Stimulated activated CD4-positive, alpha-beta T cell treated with anti-CD3 and anti-CD28 coated beads, Interleukin-4, amount 100 ng/mL, for 48 hours (primary cell): ENCODE data around the gene NPAS4.
A peak's percentile ranks its signal among the peaks of the same experiment; 100 is the strongest.
"Not testable (repeated sequence)": the region's sequence is repeated elsewhere in the genome, so short reads cannot be mapped to it uniquely, and the experiment has no call there.

Experiments
- DNase-seq, 2 donors: peaks; one replicate each; pipeline ENCODE4 v3.0.0-alpha.2; 2020; ENCODE audit warnings: low read depth in 2 of 2

The NPAS4 gene

DNA sequence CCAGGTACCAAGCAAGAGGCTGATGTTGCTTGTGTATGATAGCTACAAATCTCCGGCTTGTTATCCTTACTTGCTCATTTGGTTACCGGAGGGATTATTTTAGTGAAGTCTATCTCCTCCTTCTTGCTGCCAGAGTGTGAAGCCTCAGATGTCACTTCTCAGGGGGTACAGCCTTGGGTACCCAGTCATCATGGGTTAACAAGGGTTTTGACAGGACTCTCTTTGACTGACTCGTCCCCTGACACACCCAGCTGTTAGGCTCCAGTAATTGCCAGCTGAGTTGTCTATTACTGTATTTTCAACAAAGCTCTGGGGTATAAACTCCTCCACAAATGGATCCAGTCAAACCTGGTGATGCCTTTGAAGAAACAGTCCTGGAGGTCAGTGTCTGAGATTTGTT lies 34.0 kb downstream of the NPAS4 start:
- DNase-seq, result no peak

DNA sequence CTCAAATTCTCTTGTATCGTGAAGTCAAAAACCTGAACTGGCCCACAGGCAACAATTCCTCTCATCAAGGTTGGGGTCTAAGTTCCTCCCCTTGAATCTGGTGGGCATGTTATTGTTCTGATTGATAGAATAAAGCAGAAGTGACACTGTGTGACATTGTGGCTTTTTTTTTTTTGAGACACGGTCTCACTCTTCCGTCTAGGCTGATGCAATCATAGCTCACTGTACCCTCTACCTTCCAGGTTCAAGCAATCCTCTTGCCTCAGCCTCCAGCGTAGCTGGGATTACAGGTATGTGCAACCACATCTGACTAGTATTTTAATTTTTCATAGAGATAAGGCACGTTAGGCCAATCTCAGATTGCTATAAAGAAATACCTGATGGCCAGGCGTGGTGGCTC lies 37.0 kb downstream of the NPAS4 start:
- no peak for DNase-seq

DNA sequence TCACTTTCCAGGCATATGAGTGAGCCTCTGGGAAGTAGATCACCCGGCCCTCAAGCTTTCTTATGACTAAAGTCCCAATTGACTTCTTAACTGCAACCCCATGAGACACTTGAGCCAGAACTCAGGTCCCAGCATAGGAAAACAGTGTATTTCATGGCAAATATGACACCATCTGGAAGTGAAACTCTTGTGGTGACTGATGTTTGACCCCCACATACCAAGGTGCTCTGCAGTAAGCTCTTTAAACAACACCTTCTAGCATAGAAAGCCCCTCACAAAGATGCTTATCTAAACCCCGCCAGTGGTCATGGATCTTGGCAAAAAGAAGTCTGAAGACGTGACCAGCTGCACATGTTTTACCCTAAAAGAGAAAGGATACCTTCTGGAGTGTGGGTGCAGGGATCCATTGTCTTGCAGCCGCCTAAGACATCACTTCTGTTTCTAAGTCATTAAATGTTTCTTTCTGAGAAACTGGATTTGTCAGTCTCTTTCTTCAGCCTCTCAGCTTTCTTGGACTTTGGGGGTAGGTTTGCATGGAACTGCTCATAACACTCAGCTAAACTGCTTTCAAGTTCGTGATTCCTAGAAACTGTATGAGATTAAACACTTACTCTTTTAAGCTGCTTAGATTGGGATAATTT lies 38.4 kb downstream of the NPAS4 start:
- no peak for DNase-seq

DNA sequence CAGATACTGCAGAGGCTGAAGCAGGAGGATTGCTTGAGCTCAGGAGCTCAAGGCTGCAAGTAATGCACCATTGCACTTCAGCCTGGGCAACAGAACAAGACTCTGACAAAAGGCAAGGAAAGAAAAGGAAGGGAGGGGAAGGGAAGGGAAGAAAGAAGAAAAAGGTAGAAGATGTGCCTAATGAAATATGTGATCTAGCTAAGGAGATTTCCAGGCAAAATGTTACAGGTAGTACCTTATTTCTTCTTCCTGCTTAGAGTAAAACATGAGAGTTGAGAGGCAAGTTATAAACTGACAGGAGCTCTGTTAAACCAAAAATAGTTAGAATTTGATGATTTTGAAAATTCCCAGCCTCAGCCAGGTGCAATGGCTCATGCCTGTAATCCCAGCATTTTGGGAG lies 41.2 kb downstream of the NPAS4 start:
- DNase-seq, result no peak

DNA sequence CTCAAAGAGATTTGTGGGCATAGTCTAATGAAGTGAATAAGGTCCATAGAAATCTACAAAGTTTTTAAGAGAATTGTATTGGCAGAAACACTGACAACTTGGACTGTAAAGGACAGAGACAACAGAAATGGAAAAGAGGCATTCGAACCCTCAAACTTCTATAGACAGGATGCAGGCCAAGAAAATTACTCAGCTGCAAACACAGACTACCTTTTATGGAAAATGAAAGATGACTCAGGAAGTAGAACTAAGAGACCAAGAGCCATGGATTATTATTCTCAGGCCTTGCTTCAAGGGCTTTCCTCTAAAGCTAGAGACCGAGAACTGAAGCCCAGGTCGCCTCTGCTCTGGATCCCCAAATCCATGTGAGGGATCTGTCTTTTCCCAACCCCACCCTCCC lies 42.1 kb downstream of the NPAS4 start:
- DNase-seq, result no peak

DNA sequence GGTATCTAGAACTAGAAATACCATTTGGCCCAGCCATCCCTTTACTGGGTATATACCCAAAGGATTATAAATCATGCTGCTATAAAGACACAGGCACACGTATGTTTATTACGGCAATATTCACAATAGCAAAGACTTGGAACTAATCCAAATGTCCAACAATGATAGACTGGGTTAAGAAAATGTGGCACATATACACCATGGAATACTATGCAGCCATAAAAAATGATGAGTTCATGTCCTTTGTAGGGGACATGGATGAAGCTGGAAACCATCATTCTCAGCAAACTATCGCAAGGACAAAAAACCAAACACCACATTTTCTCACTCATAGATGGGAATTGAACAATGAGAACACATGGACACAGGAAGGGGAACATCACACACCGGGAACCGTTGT lies 43.3 kb downstream of the NPAS4 start:
- not testable (repeated sequence) for DNase-seq

DNA sequence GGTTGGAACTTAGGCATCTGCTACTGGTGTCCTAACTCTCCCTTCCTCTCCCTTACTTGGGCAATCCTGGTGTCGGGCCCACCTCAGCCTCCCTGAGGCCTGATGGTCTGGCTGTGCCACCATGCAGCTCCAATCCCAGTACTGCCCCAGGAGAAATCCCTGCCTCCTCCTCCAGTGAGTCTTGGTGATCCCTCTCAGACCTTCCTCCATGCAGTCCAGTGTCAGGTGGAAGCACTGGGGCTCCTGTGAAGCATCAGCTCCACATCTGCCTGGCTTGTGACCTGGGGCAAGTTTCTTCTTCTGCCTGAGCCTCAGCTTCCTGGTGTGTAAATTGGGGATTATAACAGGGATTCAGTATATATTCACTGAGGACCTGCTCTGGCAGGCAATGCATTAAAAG lies 44.1 kb downstream of the NPAS4 start:
- no peak for DNase-seq

DNA sequence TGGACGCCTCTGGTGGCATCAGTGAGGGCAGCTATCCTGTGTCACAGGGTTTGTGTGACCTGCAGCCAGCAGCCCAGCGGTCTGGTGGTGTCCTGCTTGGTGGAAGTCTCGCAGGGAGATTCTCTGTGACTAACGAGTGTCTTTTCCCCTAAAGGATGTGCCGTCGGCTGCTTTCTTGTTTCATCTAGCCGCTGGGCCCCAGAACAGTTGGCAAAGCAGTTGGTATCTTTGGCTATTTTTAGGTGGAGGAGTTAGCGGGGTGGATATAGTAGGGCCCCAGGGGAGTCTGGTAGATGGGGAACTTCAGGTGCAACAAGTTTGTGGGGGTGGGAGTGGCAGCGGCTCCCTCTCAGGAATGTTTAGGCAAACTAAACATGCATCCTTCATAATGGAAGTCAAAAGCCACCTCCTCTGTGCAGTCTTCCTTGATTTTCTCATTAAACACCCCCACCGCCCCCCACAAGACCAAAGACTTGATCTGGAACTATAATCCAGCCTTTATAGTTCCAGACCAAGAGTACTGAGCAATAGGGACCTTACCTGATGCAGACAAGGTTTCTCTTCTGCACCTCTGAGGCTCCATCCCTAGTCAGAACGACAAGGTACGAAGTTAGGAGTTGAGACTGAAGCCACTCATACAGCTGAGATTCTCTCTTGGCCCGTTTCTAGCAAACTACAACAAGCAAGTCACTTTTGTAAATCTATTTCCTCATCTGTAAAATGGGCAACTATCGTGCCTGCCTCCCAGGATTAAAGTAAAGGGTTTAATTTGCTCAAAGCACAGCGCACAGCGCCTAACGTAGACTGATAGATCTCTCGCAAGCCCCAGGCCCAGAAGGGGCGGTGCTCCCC lies 44.8 kb downstream of the NPAS4 start:
- DNase-seq, result no peak

DNA sequence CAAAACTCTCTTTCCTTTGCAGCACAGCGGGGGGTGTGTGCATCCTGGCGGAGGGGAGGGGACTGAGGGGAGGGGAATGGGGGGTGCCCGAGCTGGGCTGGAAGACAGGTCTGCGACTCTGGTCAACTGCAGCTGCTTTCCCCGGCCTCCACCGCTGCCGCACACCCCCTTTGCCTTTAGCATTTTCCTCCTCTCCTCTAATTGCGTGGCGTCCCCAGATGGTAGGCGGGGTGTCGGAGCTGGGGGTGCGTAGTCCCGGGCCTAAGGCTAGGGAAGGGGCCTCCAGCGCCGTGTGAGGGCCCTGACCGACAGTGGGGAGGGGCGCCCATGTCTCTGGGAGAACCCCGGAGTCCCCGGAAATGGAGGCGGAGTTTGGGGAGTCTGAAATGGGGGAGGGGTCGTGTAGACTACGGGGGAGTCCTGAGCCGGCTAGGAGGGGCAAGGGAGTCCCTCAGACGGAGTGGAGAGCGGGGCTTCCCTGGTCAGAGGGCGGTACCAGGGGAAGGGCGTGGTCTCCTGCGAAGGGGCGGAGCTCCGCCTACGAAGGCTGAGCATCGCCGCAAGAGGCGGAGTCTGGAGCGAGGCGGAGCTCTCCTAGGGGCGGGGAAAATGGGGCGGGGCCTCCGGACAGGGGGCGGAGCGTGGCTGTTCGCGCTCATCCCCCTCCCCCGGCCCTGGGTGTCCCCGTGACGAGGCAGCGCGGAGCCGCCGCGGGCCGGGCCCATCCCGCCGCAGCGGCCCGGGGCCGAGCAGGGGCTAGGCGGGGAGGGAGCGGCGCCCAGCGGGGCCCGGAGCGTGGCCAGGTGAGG lies 45.6 kb downstream of the NPAS4 start, which contains the start of gene PELI3:
PELI3 (plus strand) TSS at position 681 of the 809 bp plus-strand sequence. CDS start 1,224 bp downstream, outside the sequence.
- peak; percentile 87 to 99 for DNase-seq

DNA sequence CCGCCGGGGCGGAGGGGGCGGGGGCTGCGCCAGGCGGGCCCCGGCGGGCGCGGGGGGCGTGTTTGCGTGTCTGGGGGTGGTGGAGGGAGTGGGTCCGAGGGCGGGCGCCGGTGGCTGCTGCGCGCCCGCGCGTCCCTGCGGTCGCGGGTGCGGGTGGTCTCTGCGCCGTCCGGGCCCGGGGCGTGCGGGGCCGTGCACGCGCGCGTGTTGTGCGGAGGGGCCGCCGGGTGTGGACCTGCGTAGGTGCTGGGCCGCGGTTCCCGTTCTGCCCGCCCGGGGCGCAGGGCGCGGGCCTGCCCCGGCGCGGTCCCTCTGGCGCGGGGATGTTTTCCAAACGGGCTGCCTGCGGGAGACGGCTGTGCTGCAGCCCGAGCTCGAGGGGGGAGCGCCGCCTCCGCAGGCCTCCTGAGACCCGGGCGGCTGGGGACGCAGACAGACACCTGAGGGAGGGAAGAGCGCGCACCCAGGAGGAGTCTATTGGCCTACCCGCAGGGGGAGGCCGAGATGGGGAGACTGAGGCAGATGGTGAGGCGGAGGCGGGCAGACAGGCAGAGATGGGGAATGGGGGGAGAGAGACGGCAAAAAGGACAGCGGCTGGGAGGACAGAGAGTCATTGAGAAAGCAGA lies 46.3 kb downstream of the NPAS4 start:
- peak; percentile 30 to 31 for DNase-seq

DNA sequence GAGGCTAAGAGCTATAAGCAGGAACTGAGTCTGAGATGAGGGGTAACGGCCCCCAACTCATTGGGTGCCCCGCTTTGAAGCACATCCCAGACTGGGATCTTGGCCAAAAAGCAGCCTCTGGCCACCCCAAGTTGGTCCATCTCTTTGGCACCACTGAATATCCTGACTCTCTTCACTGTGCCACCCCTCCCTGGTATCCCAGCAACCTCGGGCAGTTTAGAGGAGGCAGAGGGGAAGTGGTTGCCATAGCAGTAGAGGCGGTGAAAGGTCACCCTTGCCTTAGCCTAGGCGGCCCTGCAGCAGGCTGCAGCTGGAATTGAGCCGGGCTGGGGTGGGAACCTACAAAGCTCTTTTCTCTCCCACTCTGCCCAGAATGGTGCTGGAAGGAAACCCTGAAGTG lies 46.9 kb downstream of the NPAS4 start:
- no peak for DNase-seq

DNA sequence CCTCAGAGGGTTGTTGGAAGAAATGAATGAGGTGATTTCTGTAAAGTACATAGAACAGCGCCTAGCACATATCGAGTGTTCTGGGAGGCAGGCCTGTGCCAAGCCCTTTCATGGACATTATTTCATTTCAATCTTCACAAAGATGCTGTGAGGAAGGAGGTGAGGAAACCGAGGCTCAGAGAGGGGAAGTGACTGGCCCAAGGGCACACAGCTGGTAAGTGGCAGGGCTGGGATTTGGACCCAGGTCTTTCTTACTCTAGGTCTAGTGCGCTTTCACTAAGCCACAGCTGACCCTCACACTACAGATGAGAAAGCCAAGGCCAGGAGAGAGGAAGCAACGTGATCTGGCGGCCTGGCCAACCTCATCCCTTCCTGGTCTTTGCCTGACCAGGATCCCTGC lies 47.9 kb downstream of the NPAS4 start:
- no peak for DNase-seq

DNA sequence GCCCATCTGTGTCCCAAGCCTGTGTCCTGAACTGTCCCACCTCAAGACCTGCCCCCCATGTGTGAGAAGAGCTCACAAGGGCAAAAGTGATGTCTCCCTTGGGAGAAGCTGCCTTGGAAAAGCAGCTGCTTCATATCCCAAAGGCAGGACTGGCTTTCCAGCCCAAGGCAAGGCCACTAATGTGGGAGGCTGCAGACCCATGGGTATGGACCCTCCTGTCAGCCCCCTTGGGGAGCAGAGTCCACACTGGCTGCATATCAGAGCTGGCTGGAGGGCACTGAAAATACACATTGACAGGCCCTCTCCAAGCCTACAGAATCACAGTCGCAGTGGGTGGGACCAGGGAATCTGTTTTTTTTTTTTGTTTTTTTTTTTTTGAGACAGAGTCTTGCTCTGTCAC lies 48.6 kb downstream of the NPAS4 start:
- DNase-seq, result no peak

DNA sequence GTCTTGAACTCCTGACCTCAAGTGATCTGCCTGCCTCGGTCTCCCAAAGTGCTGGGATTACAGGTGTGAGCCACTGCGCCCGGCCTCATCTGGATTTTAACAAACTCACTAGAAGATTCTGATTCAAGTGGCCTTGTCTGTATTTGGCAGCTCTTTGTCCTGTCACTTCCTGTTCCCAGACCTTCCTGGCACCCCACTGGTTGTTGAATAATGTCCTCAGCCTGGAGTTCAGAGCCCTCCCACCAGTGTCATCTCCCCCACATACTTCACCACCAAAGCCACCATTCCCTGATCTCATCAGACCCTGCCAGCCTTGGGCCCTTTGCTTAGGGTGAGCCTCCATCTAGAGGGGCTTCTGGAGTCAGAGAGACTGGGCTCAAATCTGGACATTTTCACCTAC lies 49.2 kb downstream of the NPAS4 start:
- DNase-seq, result no peak

DNA sequence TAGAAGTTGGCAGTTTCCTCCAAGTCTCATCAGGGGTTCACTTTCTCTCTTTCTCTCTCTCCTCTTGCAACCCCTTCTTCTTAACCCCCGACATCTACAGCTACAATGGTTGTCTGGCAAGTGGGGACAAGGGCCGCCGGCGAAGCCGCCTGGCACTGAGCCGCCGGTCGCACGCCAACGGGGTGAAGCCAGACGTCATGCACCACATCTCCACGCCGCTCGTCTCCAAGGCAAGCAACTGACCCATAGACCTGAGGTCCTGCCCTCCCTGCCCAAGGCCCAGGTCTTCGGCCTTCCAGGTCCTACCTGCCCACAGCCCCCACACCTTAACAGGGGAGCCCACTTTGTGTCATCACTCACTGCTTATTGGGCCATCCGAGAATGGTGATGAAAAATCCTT lies 50.3 kb downstream of the NPAS4 start:
- no peak for DNase-seq

DNA sequence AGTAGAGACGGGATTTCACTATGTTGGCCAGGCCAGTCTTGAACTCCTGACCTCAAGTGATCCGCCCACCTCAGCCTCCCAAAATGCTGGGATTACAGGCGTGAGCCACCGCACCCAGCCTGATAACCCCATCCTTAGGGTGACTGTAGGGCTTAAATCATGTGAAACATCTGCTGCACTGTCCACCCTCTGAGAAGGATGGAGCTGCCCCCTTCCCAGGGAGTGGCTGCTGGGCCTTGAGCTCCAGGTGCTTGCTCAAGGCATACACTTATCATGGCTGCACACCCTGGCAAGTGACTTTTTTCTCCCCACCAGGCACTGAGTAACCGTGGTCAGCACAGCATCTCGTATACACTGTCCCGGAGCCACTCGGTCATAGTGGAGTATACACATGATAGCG lies 51.2 kb downstream of the NPAS4 start:
- no peak for DNase-seq

DNA sequence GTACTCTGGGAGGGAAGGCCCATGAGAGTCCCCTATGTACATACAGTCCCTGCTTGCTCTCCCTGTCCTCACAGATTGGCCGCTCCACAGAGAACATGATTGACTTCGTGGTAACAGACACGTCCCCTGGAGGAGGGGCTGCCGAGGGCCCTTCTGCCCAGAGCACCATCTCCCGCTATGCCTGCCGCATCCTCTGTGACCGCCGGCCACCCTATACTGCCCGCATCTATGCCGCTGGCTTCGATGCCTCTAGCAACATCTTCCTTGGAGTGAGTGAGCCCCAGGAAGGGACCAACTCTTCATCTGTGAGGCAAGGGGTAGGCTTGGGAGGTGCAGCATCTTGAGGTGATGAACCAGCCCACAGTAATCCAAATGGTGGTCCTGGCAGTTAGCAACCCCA lies 52.3 kb downstream of the NPAS4 start:
- DNase-seq, result no peak

DNA sequence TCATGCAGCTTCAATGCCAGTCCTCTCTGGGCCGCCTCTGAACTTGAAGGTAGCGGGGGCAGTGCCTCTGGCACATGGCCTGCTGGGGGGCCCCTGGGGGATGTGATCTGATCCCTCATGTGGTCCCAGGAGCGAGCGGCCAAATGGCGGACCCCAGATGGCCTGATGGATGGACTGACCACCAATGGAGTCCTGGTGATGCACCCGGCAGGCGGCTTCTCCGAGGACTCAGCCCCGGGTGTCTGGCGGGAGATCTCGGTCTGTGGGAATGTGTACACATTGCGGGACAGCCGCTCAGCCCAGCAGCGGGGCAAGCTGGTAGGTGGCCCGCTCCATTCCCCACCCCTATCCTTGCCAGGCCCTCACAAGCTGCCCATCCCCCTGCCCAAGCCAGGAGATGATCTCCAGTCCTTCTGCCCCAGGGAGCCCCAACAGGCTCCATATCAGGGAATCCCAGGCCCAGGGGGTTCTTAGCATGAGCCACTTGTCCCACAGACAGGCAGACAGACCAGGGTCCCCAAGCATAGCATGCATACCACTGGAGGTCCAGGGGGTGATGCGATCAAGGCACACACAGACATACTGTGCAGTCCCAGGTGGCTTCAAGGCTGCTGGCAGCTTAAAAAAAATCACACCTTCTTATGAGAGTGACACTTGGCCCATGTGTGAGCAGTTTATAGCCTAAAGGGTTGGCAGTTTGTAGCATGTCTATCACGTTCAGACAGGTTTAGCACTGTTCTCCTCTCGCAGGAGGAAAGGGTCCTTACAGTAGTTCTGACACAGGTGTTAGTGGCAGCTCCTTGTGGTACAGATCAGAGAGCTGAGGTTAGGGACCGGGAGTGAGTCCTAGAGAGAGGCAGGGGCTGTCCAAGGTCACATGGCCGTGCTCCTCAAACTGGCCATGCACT lies 53.0 kb downstream of the NPAS4 start:
- no peak for DNase-seq

DNA sequence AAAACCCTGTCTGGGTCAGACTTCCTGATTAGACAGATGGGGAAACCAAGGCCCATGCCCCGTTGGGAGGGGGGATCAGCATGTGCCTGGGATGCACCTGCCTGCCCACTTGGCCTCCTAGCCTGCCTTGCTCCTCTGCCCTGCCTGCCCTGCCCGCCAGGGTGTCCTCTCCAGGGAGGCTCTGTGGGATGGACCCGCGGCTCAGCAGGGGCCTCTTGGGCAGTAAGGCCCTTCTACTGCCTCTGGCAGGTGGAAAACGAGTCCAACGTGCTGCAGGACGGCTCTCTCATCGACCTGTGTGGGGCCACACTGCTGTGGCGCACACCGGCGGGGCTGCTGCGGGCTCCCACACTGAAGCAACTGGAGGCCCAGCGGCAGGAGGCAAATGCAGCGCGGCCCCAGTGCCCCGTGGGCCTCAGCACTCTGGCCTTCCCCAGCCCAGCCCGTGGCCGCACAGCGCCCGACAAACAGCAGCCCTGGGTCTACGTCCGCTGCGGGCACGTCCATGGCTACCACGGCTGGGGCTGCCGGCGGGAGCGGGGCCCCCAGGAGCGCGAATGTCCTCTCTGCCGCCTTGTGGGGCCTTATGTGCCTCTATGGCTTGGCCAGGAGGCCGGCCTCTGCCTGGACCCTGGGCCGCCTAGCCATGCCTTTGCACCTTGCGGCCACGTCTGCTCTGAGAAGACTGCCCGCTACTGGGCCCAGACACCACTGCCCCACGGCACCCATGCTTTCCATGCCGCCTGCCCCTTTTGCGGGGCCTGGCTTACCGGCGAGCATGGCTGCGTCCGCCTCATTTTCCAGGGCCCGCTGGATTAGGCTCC lies 54.7 kb downstream of the NPAS4 start:
- no peak for DNase-seq
